Brain microvascular endothelial cell (primary cell): ENCODE measurements around the gene DRAXIN.
"Not testable (repeated sequence)": the region's sequence is repeated elsewhere in the genome, so short reads cannot be mapped to it uniquely, and the experiment has no call there.

Source experiments
- DNase-seq: peaks from one replicate; pipeline ENCODE4 v3.0.0-alpha.2; 2020
- H3K27ac ChIP-seq: fragments of 250-450 bp; sonication (Bioruptor Pico); 2 replicates; pipeline ENCODE4 v1.5.1; 2020; ENCODE audit warnings: mild to moderate bottlenecking, moderate library complexity
- H3K27me3 ChIP-seq: fragments of 250-450 bp; sonication (Bioruptor Pico); replicated peaks from 2 replicates; pipeline ENCODE4 v1.5.1; 2020; ENCODE audit warnings: mild to moderate bottlenecking
- H3K36me3 ChIP-seq: fragments of 250-450 bp; sonication (Bioruptor Pico); replicated peaks from 2 replicates; pipeline ENCODE4 v1.5.1; 2020; ENCODE audit warnings: mild to moderate bottlenecking
- H3K4me3 ChIP-seq: 2 replicates; pipeline ENCODE4 v1.5.1; 2011; ENCODE audit warnings: low read depth, mild to moderate bottlenecking, control low read depth, low read length, moderate library complexity
- CTCF ChIP-seq: IDR thresholded peaks from 2 replicates; pipeline ENCODE4 v1.5.1; 2011; ENCODE audit warnings: low read depth, mild to moderate bottlenecking, moderate library complexity, low read length, control low read depth, inconsistent platforms; ENCODE audit errors: missing control alignments
- in situ Hi-C: cut with HindIII; loops from 2 replicates; pipeline ENCODE4 v1.10.0; 2017; ENCODE audit warnings: low sequenced_read_pairs, low pct_ligation_motif_present

Gene DRAXIN, protein sequence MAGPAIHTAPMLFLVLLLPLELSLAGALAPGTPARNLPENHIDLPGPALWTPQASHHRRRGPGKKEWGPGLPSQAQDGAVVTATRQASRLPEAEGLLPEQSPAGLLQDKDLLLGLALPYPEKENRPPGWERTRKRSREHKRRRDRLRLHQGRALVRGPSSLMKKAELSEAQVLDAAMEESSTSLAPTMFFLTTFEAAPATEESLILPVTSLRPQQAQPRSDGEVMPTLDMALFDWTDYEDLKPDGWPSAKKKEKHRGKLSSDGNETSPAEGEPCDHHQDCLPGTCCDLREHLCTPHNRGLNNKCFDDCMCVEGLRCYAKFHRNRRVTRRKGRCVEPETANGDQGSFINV

DNA sequence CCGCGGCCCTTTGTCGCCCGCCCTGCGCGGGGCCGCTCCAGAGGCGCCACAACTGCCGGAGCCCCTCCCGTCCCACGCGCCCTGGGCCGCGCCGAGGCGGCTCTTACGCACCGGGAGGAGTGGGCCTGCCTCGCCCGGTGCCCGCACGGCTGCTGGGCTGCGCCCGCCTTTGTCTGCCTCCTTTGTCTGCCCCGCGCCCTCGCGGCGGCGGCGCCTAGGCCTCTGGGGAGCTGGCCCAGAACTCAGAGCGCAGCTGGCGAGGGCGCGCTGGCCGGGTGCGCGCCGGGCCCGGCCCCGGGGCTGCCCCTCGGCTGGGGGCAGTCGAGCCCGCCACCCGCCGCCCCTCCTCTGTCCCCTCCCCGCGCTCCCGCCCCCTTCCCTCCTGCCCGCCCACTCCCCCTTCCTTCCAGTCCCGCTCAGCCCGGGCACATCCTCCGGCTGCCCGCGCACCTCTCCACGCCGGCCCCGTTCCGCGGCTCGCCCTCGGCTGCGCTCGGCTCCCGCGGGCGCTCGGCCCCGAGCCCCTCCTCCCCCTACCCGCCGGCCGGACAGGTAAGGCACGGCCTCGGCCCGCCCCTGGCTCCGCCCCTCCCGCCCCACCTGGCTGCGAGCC is at the start of gene DRAXIN:
DRAXIN (plus strand) TSS at position 409 of the 613 bp plus-strand sequence. CDS start 14,549 bp downstream, outside the sequence.
- no peak within 1 kb of the TSS for H3K27ac ChIP-seq
- H3K36me3 ChIP-seq = no peaks in the 10 kb centered on the region
- no peak for TF ChIP-seq CTCF
- H3K4me3 ChIP-seq = no peak within 1 kb of the TSS
- in situ Hi-C loops = no loop called here
- peaks cover 48% of the 10 kb centered on the region for H3K27me3 ChIP-seq
- no peak for DNase-seq

DNA sequence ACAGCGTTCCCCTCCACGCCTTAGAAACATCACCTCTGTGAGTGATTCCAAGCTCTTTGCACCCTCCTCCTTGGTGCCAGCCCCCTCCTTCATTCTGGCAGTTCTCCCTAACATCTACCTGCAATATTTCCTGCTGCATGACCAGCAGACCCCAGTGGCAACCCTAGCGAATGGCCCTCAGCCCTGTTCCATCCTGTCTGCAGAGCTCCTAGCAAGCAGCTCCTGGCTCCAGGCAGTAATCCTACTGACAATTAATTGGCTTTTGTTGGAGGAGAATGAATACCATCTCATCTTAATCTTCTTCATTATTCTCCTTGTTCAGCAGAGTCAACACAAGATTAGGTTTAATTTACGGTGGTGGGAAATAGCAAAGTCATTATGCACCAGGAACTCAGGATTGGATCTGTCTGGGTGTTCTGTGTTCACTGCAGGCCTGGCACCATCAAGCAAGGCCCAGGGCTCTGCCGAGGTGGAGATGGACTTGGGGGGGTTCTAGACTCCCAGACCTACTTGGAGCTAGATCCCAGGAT is 49.7 kb upstream of the DRAXIN start:
- Histone ChIP-seq H3K4me3 (no peak overlapping the region), H3K27ac (no peak overlapping the region), H3K27me3 (no peaks in the 10 kb centered on the region), H3K36me3 (no peaks in the 10 kb centered on the region)
- DNase-seq = no peak
- in situ Hi-C loops = loop anchor here (25.0 kb wide), 1 partner anchor 405 kb away; no protein-coding TSS in a partner anchor
- TF ChIP-seq CTCF = no peak

DNA sequence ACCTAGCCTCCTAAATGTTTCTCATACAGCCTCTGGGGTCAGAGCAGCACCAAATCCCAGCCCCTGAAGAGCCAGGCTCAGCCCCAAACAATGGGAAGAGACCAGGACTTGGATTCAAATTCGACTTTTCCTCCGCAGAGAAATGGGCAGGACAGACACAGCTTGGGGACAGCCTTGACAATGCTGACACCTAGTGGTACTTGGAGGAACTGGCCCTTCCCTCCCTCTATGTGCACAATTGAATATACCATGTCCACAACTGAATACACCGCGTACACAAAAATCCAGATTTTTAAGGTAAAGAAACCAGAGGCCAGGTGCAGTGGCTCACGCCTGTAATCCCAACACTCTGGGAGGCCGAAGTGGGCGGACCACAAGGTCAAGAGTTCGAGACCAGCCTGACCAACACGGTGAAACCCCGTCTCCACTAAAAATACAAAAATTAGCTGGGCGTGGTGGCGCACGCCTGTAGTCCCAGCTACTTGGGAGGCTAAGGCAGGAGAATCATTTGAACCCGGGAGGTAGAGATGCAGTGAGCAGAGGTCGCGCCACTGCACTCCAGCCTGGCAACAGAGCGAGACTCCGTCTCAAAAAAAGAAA is 49.0 kb upstream of the DRAXIN start:
- not testable (repeated sequence) for H3K36me3 ChIP-seq, H3K4me3 ChIP-seq, H3K27me3 ChIP-seq, H3K27ac ChIP-seq
- peak; percentile 97 for TF ChIP-seq CTCF
- DNase-seq = peak; percentile 76
- in situ Hi-C loops = loop anchor here (25.0 kb wide), 1 partner anchor 405 kb away; no protein-coding TSS in a partner anchor

GRCh38 chr1:11643782-11644181 is 47.7 kb upstream of the DRAXIN start:
- Histone ChIP-seq H3K4me3 (no peak overlapping the region), H3K27me3 (peaks cover 5% of the 10 kb centered on the region), H3K36me3 (no peaks in the 10 kb centered on the region), H3K27ac (no peak overlapping the region)
- no peak for TF ChIP-seq CTCF
- no peak for DNase-seq
- in situ Hi-C loops = loop anchor here (25.0 kb wide), 1 partner anchor 406 kb away; no protein-coding TSS in a partner anchor

- TF ChIP-seq CTCF = no peak
- in situ Hi-C loops = loop anchor here (25.0 kb wide), 1 partner anchor 408 kb away; no protein-coding TSS in a partner anchor
- H3K27ac ChIP-seq = no peak overlapping the region
- peaks cover 15% of the 10 kb centered on the region for H3K27me3 ChIP-seq
- DNase-seq = no peak
- H3K4me3 ChIP-seq = no peak overlapping the region
- H3K36me3 ChIP-seq = no peaks in the 10 kb centered on the region
Measured at GRCh38 chr1:11645270-11645669, 46.2 kb upstream of the DRAXIN start.
